GM12878 (cell line): ENCODE results near the gene HS3ST5. TPM values are rescaled to one million over a fixed set of nuclear protein-coding genes. Genes with fewer than 3 reads are reported as not detected.

Source experiments
- ATAC-seq: fragments of 200-7000 bp; cut with Tn5 transposase; 3 replicates; pipeline ENCODE4 v1.9.1; 2020; ENCODE audit warnings: mild to moderate bottlenecking, moderate library complexity
- BruUV-seq: library from RNA; stranded (reverse); fragments of 400-500 nt; replicated peaks from 2 replicates; lab custom pipeline; 2021; lab: Mats Ljungman, UMichigan
- CTCF ChIA-PET: fragments of 300-600 bp; sonication (Branson Sonifier 250); formaldehyde crosslinking; extraction: SDS; loops from one replicate; lab custom pipeline; 2021; ENCODE audit warnings: inconsistent platforms; lab: Yijun Ruan, JAX
- POLR2A ChIA-PET: fragments of 350-600 bp; formaldehyde crosslinking; extraction: SDS; loops from one replicate; lab custom pipeline; 2021; ENCODE audit warnings: inconsistent platforms; lab: Charles Lee
- RAD21 ChIA-PET: fragments of 300-600 bp; sonication (Branson Sonifier 250); formaldehyde crosslinking; loops from one replicate; lab custom pipeline; 2023; ENCODE audit warnings: antibody characterized with exemption; ENCODE audit not compliant: unreplicated experiment; lab: Charles Lee
- SMC1A ChIA-PET: fragments of 300-600 bp; sonication (Branson Sonifier 250); formaldehyde crosslinking; loops from one replicate; lab custom pipeline; 2023; ENCODE audit not compliant: unreplicated experiment, uncharacterized antibody; lab: Charles Lee
- DNase-seq: peaks from one replicate; pipeline ENCODE4 v3.0.0-alpha.2; 2011; ENCODE audit warnings: low read depth, low spot score
- FAIRE-seq: peaks from 3 replicates; lab custom pipeline; 2011; peaks lifted over from hg19 to GRCh38; lab: Jason Lieb, UNC
- H2AFZ ChIP-seq: 2 replicates; pipeline ENCODE4 v1.6.0; 2011; ENCODE audit warnings: low read depth, low read length, control low read depth; ENCODE audit not compliant: control insufficient read depth
- H3K27ac ChIP-seq: 2 replicates; pipeline ENCODE4 v1.5.1; 2011; ENCODE audit warnings: control low read depth; ENCODE audit not compliant: control insufficient read depth, insufficient read depth
- H3K27me3 ChIP-seq, 2 experiments: replicated peaks in 1 of 2; 2 replicates each; pipeline versions ENCODE4 v1.6.0 to v1.6.1; 2011; ENCODE audit warnings: low read length in 1 of 2; ENCODE audit not compliant: control insufficient read depth in 2 of 2, insufficient read depth in 2 of 2
- H3K36me3 ChIP-seq, 2 experiments: 2 replicates each; pipeline ENCODE4 v1.5.1; 2011; ENCODE audit warnings: low read length in 1 of 2; ENCODE audit not compliant: control insufficient read depth in 2 of 2, insufficient read depth in 2 of 2
- H3K4me1 ChIP-seq: 2 replicates; pipeline ENCODE4 v1.6.1; 2011; ENCODE audit warnings: mild to moderate bottlenecking, low read length, moderate library complexity, mixed read lengths; ENCODE audit not compliant: control insufficient read depth, insufficient read depth
- H3K4me2 ChIP-seq: 2 replicates; pipeline ENCODE4 v1.6.0; 2011; ENCODE audit warnings: control low read depth; ENCODE audit not compliant: control insufficient read depth, insufficient read depth
- H3K4me3 ChIP-seq: fragments of 200-600 bp; sonication (generic); 2 replicates; pipeline ENCODE4 v1.5.1; 2016
- H3K79me2 ChIP-seq: 2 replicates; pipeline ENCODE4 v1.6.0; 2011; ENCODE audit warnings: low read length; ENCODE audit not compliant: control insufficient read depth, insufficient read depth
- H3K9ac ChIP-seq: 2 replicates; pipeline ENCODE4 v1.8.0; 2011; ENCODE audit warnings: low read length, control low read depth, mixed read lengths; ENCODE audit not compliant: control insufficient read depth, insufficient read depth
- H3K9me3 ChIP-seq: replicated peaks from 3 replicates; pipeline ENCODE4 v1.5.1; 2011; ENCODE audit warnings: mild to moderate bottlenecking, low read length; ENCODE audit not compliant: control insufficient read depth, insufficient read depth
- H4K20me1 ChIP-seq: 2 replicates; pipeline ENCODE4 v1.6.0; 2011; ENCODE audit not compliant: control insufficient read depth, insufficient read depth
- BCLAF1 ChIP-seq: fragments of 450-650 bp; IDR thresholded peaks from 2 replicates; pipeline ENCODE4 v1.6.1; 2017; ENCODE audit warnings: antibody characterized with exemption, mild to moderate bottlenecking, moderate library complexity
- EED ChIP-seq: sonication (generic); IDR thresholded peaks from 2 replicates; pipeline ENCODE4 v1.6.1; 2016; ENCODE audit warnings: antibody characterized with exemption, low read depth
- IRF4 ChIP-seq: IDR thresholded peaks from 2 replicates; pipeline ENCODE4 v1.6.1; 2011; ENCODE audit warnings: low read depth, low read length
- NBN ChIP-seq: fragments of 450-650 bp; IDR thresholded peaks from 2 replicates; pipeline ENCODE4 v1.6.1; 2016
- RFX5 ChIP-seq: IDR thresholded peaks from 2 replicates; pipeline ENCODE4 v1.6.1; 2011; ENCODE audit warnings: low read depth, low read length, improper control_type of control experiment
- SMC3 ChIP-seq: IDR thresholded peaks from 2 replicates; pipeline ENCODE4 v1.6.1; 2011; ENCODE audit warnings: low read length, improper control_type of control experiment, borderline replicate concordance
- SREBF1 ChIP-seq: IDR thresholded peaks from 2 replicates; pipeline ENCODE4 v1.6.1; 2012; ENCODE audit warnings: mild to moderate bottlenecking, low read length
- WGBS: methylation state at CpG from one replicate; pipeline ENCODE4 v1.1.6; 2016; ENCODE audit warnings: low lambda C conversion rate; ENCODE audit not compliant: insufficient replicate concordance, insufficient coverage; ENCODE audit errors: missing lambda C conversion rate; 5-methylcytosine and 5-hydroxymethylcytosine counted together
- in situ Hi-C: fragments of 300-500 bp; cut with MboI; formaldehyde crosslinking; loops from 9 replicates; pipeline ENCODE4 v1.14.3; 2018; ENCODE audit warnings: mixed read lengths
- intact Hi-C: fragments of 100-400 bp; cut with micrococcal nuclease; formaldehyde crosslinking; loops from one replicate; pipeline ENCODE4 v1.14.2; 2022; ENCODE audit not compliant: unreplicated experiment
- polyA plus RNA-seq, 11 experiments: library from polyadenylated mRNA; depleted of rRNA in 4 of 11; unstranded in 6 of 11; stranded (reverse) in 5 of 11; fragments of >200 nt; fragmentation: Nextera tagmentation in 4 of 11; fragmentation: Illumina TruSeq in 1 of 11; extraction: Ambion mirVana in 4 of 11; extraction: Trizol in 1 of 11; gene quantifications; 1 replicate in 1 of 11; 2 replicates in 10 of 11; pipeline versions ENCODE4 v1.2.1 to v1.2.3, GENCODE V29; 2011 to 2016; ENCODE audit warnings: inconsistent platforms in 2 of 11, missing spikeins in 2 of 11, low read depth in 1 of 11
- total RNA-seq, 4 experiments: library from RNA; depleted of rRNA in 3 of 4; stranded (reverse); fragments of >200 nt in 3 of 4; fragmentation: Illumina TruSeq in 1 of 4; extraction: Trizol in 1 of 4; gene quantifications; 2 replicates each; pipeline versions ENCODE4 v1.2.1 to v1.2.3, GENCODE V29; 2013 to 2021

Gene HS3ST5
- total and polyA plus RNA-seq, 10 of the 15 experiments (the other 5 are each of a cell fraction or from before 2014, with no cell fraction given), result 0.04 TPM; not detected in 9

- RAD21 ChIA-PET, result no interaction called here
- no peaks in the 10 kb centered on the region for H3K4me1 ChIP-seq
- H3K4me3 ChIP-seq, result no peak overlapping the region
- intact Hi-C loops, result no loop called here
- TF ChIP-seq EED, result no peak
- no peak for TF ChIP-seq SMC3
- TF ChIP-seq RFX5, result no peak
- no peak for TF ChIP-seq IRF4
- no peak overlapping the region for H2AFZ ChIP-seq
- BruUV-seq, result no TSS peak
- no peak overlapping the region for H3K4me2 ChIP-seq
- H3K9ac ChIP-seq, result no peak overlapping the region
- H3K27me3 ChIP-seq, result no peaks in the 10 kb centered on the region; a peak in 1 of 4 replicates
- ATAC-seq (no peak), FAIRE-seq (no peak), DNase-seq (no peak)
- no peaks in the 10 kb centered on the region for H3K36me3 ChIP-seq
- in situ Hi-C loops, result no loop called here
- H3K79me2 ChIP-seq, result no peaks in the 10 kb centered on the region
- no peak overlapping the region for H3K27ac ChIP-seq
- no peaks in the 10 kb centered on the region for H3K9me3 ChIP-seq
- WGBS, result 3% methylated on average over 2 of the region's 2 CpGs
- POLR2A ChIA-PET, result no interaction called here
- CTCF ChIA-PET, result no interaction called here
- no peaks in the 10 kb centered on the region for H4K20me1 ChIP-seq
- SMC1A ChIA-PET, result interaction anchor here (0.8 kb wide), 1 partner anchor 12 kb away, joined by 3 read pairs; no protein-coding TSS in a partner anchor
These were observed 255.3 kb downstream of the HS3ST5 start for GRCh38 chr6:114087496-114087895.

- ATAC-seq, result no peak
These were observed 257.6 kb downstream of the HS3ST5 start for GRCh38 chr6:114085211-114085610.

More at GRCh38 chr6:114085211-114085610, 257.6 kb downstream of the HS3ST5 start:
- H3K4me1 ChIP-seq, result no peaks in the 10 kb centered on the region
- H3K4me2 ChIP-seq, result no peak overlapping the region
- in situ Hi-C loops (no loop called here), intact Hi-C loops (no loop called here)
- no peak for TF ChIP-seq SREBF1
- no peak for TF ChIP-seq BCLAF1
- no peak for TF ChIP-seq NBN
- H3K9ac ChIP-seq, result no peak overlapping the region
- 42% methylated on average over 2 of the region's 2 CpGs for WGBS
- FAIRE-seq (no peak), DNase-seq (no peak)
- ChIA-PET POLR2A (no interaction called here), RAD21 (no interaction called here), SMC1A (no interaction called here), CTCF (no interaction called here)
- no peaks in the 10 kb centered on the region; a peak in 1 of 4 replicates for H3K27me3 ChIP-seq
- no peaks in the 10 kb centered on the region for H3K9me3 ChIP-seq
- no peak overlapping the region for H3K4me3 ChIP-seq
- BruUV-seq, result no TSS peak
- no peaks in the 10 kb centered on the region for H4K20me1 ChIP-seq
- no peak overlapping the region for H2AFZ ChIP-seq
- no peaks in the 10 kb centered on the region for H3K36me3 ChIP-seq
- no peaks in the 10 kb centered on the region for H3K79me2 ChIP-seq
- no peak overlapping the region for H3K27ac ChIP-seq
